ENCODE measurements around the gene NMT1. TPM values are rescaled to one million over a fixed set of nuclear protein-coding genes. Genes with fewer than 3 reads are reported as not detected.

The NMT1 gene
- total and polyA plus RNA-seq, 2 experiments from 2014 or later, result 95.6 to 298 TPM

GRCh38 chr17:45127548-45128300 is 66.6 kb downstream of the NMT1 start (continued):
- TF ChIP-seq ZNF462 (CRISPR knock-in tag; IDR thresholded peaks at IDR 0.05) (no peak), CTCF (conservative IDR thresholded peaks at IDR 0.05; ENCODE audit: low read depth in 2 of 2) (no peak), NANOG (IDR thresholded peaks at IDR 0.05; ENCODE audit: borderline replicate concordance) (no peak), JUNB (IDR thresholded peaks at IDR 0.05; ENCODE audit: unreplicated experiment) (no peak), STAT1 (IDR thresholded peaks at IDR 0.05; ENCODE audit: unreplicated experiment) (no peak), EZH2phosphoT487 (IDR thresholded peaks at IDR 0.05; ENCODE audit: unreplicated experiment) (no peak), ZNF114 (CRISPR knock-in tag; IDR thresholded peaks at IDR 0.05) (no peak), ETS1 (IDR thresholded peaks at IDR 0.05) (no peak), POLR2AphosphoS5 (IDR thresholded peaks at IDR 0.05; ENCODE audit: low read depth) (no peak)
